ENCODE measurements around the gene RFXANK. TPM values are rescaled to one million over a fixed set of nuclear protein-coding genes. Genes with fewer than 3 reads are reported as not detected.

The RFXANK gene
- total RNA-seq, 4 donors from 2014 or later = 24.4 to 60.2 (median 53.8) TPM

Small RNA genes within 50 kb of the gene (small RNA-seq; reads per million reads assigned to genes)
- not detected for gene RNU6-1028P

Other genes starting within 250 kb of the RFXANK start
- gene SUGP2, start 158.7 kb upstream of the RFXANK start, total RNA-seq = 10 to 100 TPM; 22.5 to 95.8 (median 53.7) TPM
- 10 to 100 TPM; 12.0 to 32.3 (median 15.6) TPM for gene ARMC6, start 158.7 kb upstream of the RFXANK start, total RNA-seq
- 10 to 100 TPM in 1 of 4 donors, 1 to 10 TPM in 3; 2.9 to 25.7 (median 5.9) TPM for gene SLC25A42, start 128.3 kb upstream of the RFXANK start, total RNA-seq
- gene TMEM161A, start 53.8 kb upstream of the RFXANK start, total RNA-seq = 10 to 100 TPM in 3 of 4 donors, 1 to 10 TPM in 1; 3.5 to 33.6 (median 17.3) TPM
- 1 to 10 TPM in 1 of 4 donors, under 1 TPM in 1, not detected in 2; 0.55 to 2.0 TPM for gene MEF2B, start 22.0 kb upstream of the RFXANK start, total RNA-seq
- 10 to 100 TPM in 1 of 4 donors, 1 to 10 TPM in 1, under 1 TPM in 1, not detected in 1; 0.26 to 28.4 (median 4.0) TPM for gene BORCS8, start 106 bp upstream of the RFXANK start, total RNA-seq
- gene NR2C2AP, start 11.2 kb downstream of the RFXANK start, total RNA-seq = 10 to 100 TPM in 2 of 4 donors, 1 to 10 TPM in 1, under 1 TPM in 1; 0.77 to 16.0 (median 8.5) TPM
- gene NCAN, start 19.7 kb downstream of the RFXANK start, total RNA-seq = under 1 TPM in 1 of 4 donors, not detected in 3; 0.21 TPM
- gene TM6SF2, start 81.0 kb downstream of the RFXANK start, total RNA-seq = under 1 TPM in 1 of 4 donors, not detected in 3; 0.88 TPM
- gene SUGP1, start 128.3 kb downstream of the RFXANK start, total RNA-seq = 10 to 100 TPM in 2 of 4 donors, 1 to 10 TPM in 2; 9.5 to 43.6 (median 14.0) TPM
- 10 to 100 TPM; 32.4 to 87.6 (median 70.0) TPM for gene MAU2, start 128.6 kb downstream of the RFXANK start, total RNA-seq
- gene GATAD2A, start 213.4 kb downstream of the RFXANK start, total RNA-seq = 10 to 100 TPM in 3 of 4 donors, 1 to 10 TPM in 1; 9.7 to 65.1 (median 22.3) TPM